Measurements from ENCODE around the gene MRPS18C.

The MRPS18C gene

GRCh38 chr4:83510442-83510841, 54.6 kb downstream of the MRPS18C start:
- H3K4me1 Mint-ChIP-seq (ENCODE audit: low read depth): peaks cover 15% of the 10 kb centered on the region
- intact Hi-C loops (cut with micrococcal nuclease): loop anchor here (5.0 kb wide), 1 partner anchor 747 kb away; no protein-coding TSS in a partner anchor
- no peaks in the 10 kb centered on the region for H3K27me3 Mint-ChIP-seq
- no peak overlapping the region for H3K27ac Mint-ChIP-seq
- no peak overlapping the region for H3K4me3 Mint-ChIP-seq
- no peaks in the 10 kb centered on the region for H3K36me3 Mint-ChIP-seq (ENCODE audit: low read depth)
- H3K9me3 Mint-ChIP-seq: no peaks in the 10 kb centered on the region
